ENCODE results near the gene SLC26A11. TPM values are rescaled to one million over a fixed set of nuclear protein-coding genes. Genes with fewer than 3 reads are reported as not detected.

Gene SLC26A11
- total and polyA plus RNA-seq, 7 donors: 2.2 to 5.1 (median 3.2) TPM

DNA sequence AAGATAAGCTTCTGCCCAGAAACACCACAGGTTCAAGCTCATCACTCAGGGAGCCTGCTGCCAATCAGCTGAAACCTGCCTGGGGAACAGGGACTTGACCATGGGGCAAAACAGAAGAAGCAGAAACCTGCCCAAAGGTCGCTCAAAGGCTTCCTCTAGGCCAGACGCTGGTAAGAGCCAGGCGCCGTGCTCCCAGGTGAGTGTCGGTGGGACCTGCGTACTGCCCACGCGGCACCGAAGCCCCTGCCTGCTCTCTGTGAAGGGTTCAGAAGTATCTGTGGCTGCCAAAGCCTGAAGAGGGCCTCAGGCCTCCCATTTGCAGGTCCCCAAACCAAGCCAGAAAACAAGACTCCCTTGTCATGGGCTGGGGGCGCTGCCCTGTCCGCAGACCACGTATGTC lies 10.5 kb upstream of the SLC26A11 start:
- intact Hi-C loops (cut with DNase I): no loop called here

DNA sequence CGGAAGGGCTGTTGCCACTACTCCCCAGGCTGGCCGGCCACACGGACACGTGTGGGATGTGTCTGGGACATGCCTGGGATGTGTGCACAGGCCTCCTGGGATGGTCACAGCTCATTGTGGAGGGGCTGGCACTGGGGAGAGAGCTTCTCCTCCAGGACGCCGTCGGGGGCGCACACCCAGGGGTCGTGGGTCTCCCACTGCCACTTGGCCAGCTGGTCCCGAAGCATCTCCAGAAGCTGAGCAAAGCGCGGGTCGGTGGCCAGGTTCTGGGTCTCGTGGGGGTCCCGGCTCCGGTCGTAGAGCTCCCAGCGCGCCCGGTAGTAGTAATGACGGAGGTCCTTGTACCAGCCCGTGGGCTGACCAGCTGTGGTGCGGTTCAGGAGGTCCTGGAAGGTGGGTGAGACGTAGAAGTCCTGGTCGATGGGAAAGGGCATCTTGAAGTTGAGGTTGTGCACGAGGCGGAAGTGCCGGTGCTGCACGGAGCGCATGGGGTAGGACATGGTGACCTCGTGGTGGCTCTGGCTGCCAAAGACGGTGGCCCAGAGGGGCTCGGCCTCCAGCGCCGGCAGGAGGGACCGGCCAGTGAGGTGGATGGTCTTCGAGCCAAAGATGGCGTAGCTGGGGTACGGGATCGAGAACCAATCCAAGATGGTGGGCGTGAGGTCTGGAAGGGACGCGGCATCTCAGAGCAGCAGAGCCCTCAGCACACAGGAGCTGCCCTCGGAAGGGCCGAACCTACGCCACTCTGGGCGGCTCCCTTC lies 9.7 kb upstream of the SLC26A11 start:
- TF ChIP-seq, protein P1, sequence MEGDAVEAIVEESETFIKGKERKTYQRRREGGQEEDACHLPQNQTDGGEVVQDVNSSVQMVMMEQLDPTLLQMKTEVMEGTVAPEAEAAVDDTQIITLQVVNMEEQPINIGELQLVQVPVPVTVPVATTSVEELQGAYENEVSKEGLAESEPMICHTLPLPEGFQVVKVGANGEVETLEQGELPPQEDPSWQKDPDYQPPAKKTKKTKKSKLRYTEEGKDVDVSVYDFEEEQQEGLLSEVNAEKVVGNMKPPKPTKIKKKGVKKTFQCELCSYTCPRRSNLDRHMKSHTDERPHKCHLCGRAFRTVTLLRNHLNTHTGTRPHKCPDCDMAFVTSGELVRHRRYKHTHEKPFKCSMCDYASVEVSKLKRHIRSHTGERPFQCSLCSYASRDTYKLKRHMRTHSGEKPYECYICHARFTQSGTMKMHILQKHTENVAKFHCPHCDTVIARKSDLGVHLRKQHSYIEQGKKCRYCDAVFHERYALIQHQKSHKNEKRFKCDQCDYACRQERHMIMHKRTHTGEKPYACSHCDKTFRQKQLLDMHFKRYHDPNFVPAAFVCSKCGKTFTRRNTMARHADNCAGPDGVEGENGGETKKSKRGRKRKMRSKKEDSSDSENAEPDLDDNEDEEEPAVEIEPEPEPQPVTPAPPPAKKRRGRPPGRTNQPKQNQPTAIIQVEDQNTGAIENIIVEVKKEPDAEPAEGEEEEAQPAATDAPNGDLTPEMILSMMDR (IDR thresholded peaks at IDR 0.05): no peak
- intact Hi-C loops (cut with DNase I): no loop called here
- peaks cover 4 to 72% of the 10 kb centered on the region in 2 donors for H3K36me3 ChIP-seq (ENCODE audit: insufficient read depth in 1 of 2, low read depth in 1 of 2)
- no peaks in the 10 kb centered on the region for H3K27me3 ChIP-seq (ENCODE audit: insufficient read depth in 3 of 3, low read length in 2 of 3)
- no peak overlapping the region for H3K27ac ChIP-seq
- no peak for ATAC-seq
- H3K4me3 ChIP-seq: no peak overlapping the region
- 94% methylated on average over 42 to 47 of the region's 47 CpGs for WGBS, 3 donors
- no peaks in the 10 kb centered on the region for H3K9me3 ChIP-seq
- H3K4me1 ChIP-seq: no peaks in the 10 kb centered on the region
- DNase-seq: no peak

More for the DNA sequence above, 10.5 kb upstream of the SLC26A11 start:
- Histone ChIP-seq H3K27me3 (ENCODE audit: insufficient read depth in 3 of 3, low read length in 2 of 3) (no peaks in the 10 kb centered on the region), H3K36me3 (ENCODE audit: insufficient read depth in 1 of 2, low read depth in 1 of 2) (peaks cover 4 to 64% of the 10 kb centered on the region in 2 donors), H3K4me1 (no peaks in the 10 kb centered on the region), H3K9me3 (no peaks in the 10 kb centered on the region), H3K27ac (no peak overlapping the region), H3K4me3 (no peak overlapping the region)
- DNase-seq: no peak
- TF ChIP-seq, protein P1 (IDR thresholded peaks at IDR 0.05): no peak
- no peak for ATAC-seq
- 86 to 94% (median 89%) methylated on average over 12 of the region's 12 CpGs for WGBS, 3 donors

DNA sequence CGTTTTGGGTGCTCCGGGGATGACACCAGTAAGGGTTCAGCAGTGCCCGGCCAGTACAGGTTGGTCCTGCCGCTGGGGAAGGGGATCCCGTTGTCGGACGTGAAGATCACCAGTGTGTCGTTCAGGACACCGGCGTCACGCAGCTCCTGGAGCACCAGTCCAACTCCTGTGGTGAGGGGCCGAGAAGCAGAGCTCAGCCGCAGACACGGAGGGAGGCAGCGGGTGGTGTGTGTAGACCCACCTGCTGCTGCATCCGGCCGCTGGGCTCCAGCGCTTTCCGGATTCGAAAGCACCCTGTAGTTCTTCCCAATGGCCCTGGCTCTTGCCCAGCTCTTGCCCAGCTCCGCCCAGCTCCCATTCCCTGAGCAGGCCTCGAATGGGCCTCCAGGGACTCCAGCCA lies 8.1 kb upstream of the SLC26A11 start:
- no peak overlapping the region for H3K4me3 ChIP-seq
- H3K27me3 ChIP-seq (ENCODE audit: insufficient read depth in 3 of 3, low read length in 2 of 3): no peaks in the 10 kb centered on the region
- ATAC-seq (no peak), DNase-seq (no peak)
- TF ChIP-seq, protein P1 (IDR thresholded peaks at IDR 0.05): no peak
- no peaks in the 10 kb centered on the region for H3K4me1 ChIP-seq
- H3K9me3 ChIP-seq: no peaks in the 10 kb centered on the region
- H3K27ac ChIP-seq: no peak overlapping the region
- H3K36me3 ChIP-seq (ENCODE audit: insufficient read depth in 1 of 2, low read depth in 1 of 2): peaks cover 4 to 87% of the 10 kb centered on the region in 2 donors
- WGBS, 3 donors: 88 to 91% (median 91%) methylated on average over 22 of the region's 22 CpGs
- intact Hi-C loops (cut with DNase I): no loop called here

DNA sequence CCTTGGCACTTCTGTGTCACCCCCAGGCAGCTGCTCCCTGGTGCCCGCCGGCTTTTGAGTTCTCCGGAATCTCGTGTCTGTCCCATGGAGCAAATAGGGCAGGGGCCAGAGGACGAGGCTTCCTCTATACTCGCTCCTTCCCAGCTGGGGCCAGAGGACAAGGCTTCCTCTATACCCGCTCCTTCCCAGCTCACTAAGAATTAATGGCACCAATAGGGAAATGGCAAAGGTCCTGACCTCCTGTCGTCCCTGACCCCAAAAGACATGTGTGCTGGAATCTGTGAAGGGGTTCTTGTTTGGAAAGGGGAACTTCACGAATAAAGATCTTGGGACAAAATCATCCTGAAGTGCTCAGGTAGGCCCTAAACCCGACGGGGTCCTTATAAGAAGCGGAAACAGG lies 7.7 kb upstream of the SLC26A11 start:
- intact Hi-C loops (cut with DNase I): no loop called here
- DNase-seq (no peak), ATAC-seq (no peak)
- H3K4me1 ChIP-seq: no peaks in the 10 kb centered on the region
- no peaks in the 10 kb centered on the region for H3K27me3 ChIP-seq (ENCODE audit: insufficient read depth in 3 of 3, low read length in 2 of 3)
- no peak overlapping the region for H3K4me3 ChIP-seq
- no peak overlapping the region for H3K27ac ChIP-seq
- TF ChIP-seq, protein P1 (IDR thresholded peaks at IDR 0.05): no peak
- 83 to 85% (median 84%) methylated on average over 12 of the region's 12 CpGs for WGBS, 3 donors
- H3K9me3 ChIP-seq: no peaks in the 10 kb centered on the region
- peaks cover 4 to 91% of the 10 kb centered on the region in 2 donors for H3K36me3 ChIP-seq (ENCODE audit: insufficient read depth in 1 of 2, low read depth in 1 of 2)
